Stimulated activated CD8-positive, alpha-beta memory T cell treated with anti-CD3 and anti-CD28 coated beads, Interleukin-7, amount 100 ng/mL, for 1 hour (primary cell): Measurements from ENCODE around the gene TMEM164.

ENCODE experiments used
- DNase-seq, 2 donors: peaks; one replicate each; pipeline ENCODE4 v3.0.0-alpha.2; 2020; ENCODE audit warnings: low read depth in 2 of 2

Gene TMEM164

GRCh38 chrX:110210417-110211139 is 207.7 kb downstream of the TMEM164 start:
- no peak for DNase-seq

- DNase-seq = no peak
Measured at GRCh38 chrX:110211340-110211739, 208.4 kb downstream of the TMEM164 start.

GRCh38 chrX:110212299-110212698 is 209.4 kb downstream of the TMEM164 start:
- no peak for DNase-seq

- DNase-seq = no peak
Measured at GRCh38 chrX:110213183-110213582, 210.3 kb downstream of the TMEM164 start.

GRCh38 chrX:110214684-110215083 is 211.8 kb downstream of the TMEM164 start:
- no peak for DNase-seq

- no peak for DNase-seq
Measured at GRCh38 chrX:110215411-110215810, 212.5 kb downstream of the TMEM164 start.

- DNase-seq = no peak
Measured at GRCh38 chrX:110216027-110216426, 213.1 kb downstream of the TMEM164 start.

GRCh38 chrX:110218591-110218990 is 215.7 kb downstream of the TMEM164 start:
- DNase-seq = no peak

GRCh38 chrX:110219920-110220319 is 217.0 kb downstream of the TMEM164 start:
- no peak for DNase-seq

- DNase-seq = no peak
Measured at GRCh38 chrX:110222497-110223257, 219.8 kb downstream of the TMEM164 start.

- no peak for DNase-seq
Measured at GRCh38 chrX:110224926-110225617, 222.2 kb downstream of the TMEM164 start.

- DNase-seq = no peak
Measured at GRCh38 chrX:110226931-110227330, 224.0 kb downstream of the TMEM164 start.
